Endothelial cell (in vitro differentiated cells): Measurements from ENCODE around the gene CHURC1. TPM values are rescaled to one million over a fixed set of nuclear protein-coding genes. Genes with fewer than 3 reads are reported as not detected.
A peak's percentile ranks its signal among the peaks of the same experiment; 100 is the strongest.

Source experiments
- DNase-seq: peaks from one replicate; pipeline ENCODE4 v3.0.0; 2021; ENCODE audit warnings: low spot score
- H3K27ac Mint-ChIP-seq: one replicate; pipeline ENCODE4 v1.8.0; 2021; ENCODE audit warnings: mixed read lengths, inconsistent platforms; ENCODE audit not compliant: unreplicated experiment
- H3K27me3 Mint-ChIP-seq: one replicate; pipeline ENCODE4 v1.8.0; 2021; ENCODE audit warnings: mild to moderate bottlenecking, moderate library complexity, mixed read lengths, inconsistent platforms; ENCODE audit not compliant: unreplicated experiment
- H3K36me3 Mint-ChIP-seq: one replicate; pipeline ENCODE4 v1.8.0; 2021; ENCODE audit warnings: mild to moderate bottlenecking, low read depth, mixed read lengths, inconsistent platforms; ENCODE audit not compliant: unreplicated experiment
- H3K4me1 Mint-ChIP-seq: one replicate; pipeline ENCODE4 v1.8.0; 2021; ENCODE audit warnings: mild to moderate bottlenecking, mixed read lengths, inconsistent platforms; ENCODE audit not compliant: unreplicated experiment
- H3K4me3 Mint-ChIP-seq: one replicate; pipeline ENCODE4 v1.8.0; 2021; ENCODE audit warnings: mild to moderate bottlenecking, mixed read lengths, inconsistent platforms; ENCODE audit not compliant: unreplicated experiment
- H3K9me3 Mint-ChIP-seq: one replicate; pipeline ENCODE4 v1.8.0; 2021; ENCODE audit warnings: mixed read lengths, inconsistent platforms; ENCODE audit not compliant: unreplicated experiment
- CTCF ChIP-seq: fragments of 200-600 bp; sonication (generic); IDR thresholded peaks from one replicate; pipeline ENCODE4 v1.5.0; 2021; ENCODE audit warnings: antibody characterized with exemption; ENCODE audit not compliant: unreplicated experiment
- total RNA-seq: library from RNA; stranded (reverse); fragmentation: NEBNext Ultra II Directional; extraction: Animal tissue kit (Norgen Biotek cat#: 25700); gene quantifications from one replicate; pipeline ENCODE4 v1.2.1, GENCODE V29; 2021; ENCODE audit not compliant: unreplicated experiment

CHURC1 gene
- total RNA-seq, 1 donor from 2014 or later, result 36.2 TPM

GRCh38 chr14:64915797-64916196, 1.5 kb downstream of the CHURC1 start:
- Mint-ChIP-seq H3K4me1 (peaks cover 9% of the 10 kb centered on the region), H3K27ac (no peak overlapping the region), H3K9me3 (no peaks in the 10 kb centered on the region), H3K36me3 (no peaks in the 10 kb centered on the region), H3K4me3 (peak overlapping the region; percentile 91), H3K27me3 (peaks cover 6% of the 10 kb centered on the region)
- DNase-seq, result no peak
- no peak for TF ChIP-seq CTCF

GRCh38 chr14:64918216-64918615, 4.0 kb downstream of the CHURC1 start:
- no peak for DNase-seq
- no peak overlapping the region for H3K4me3 Mint-ChIP-seq
- no peak for TF ChIP-seq CTCF
- no peaks in the 10 kb centered on the region for H3K9me3 Mint-ChIP-seq
- H3K36me3 Mint-ChIP-seq, result no peaks in the 10 kb centered on the region
- H3K27ac Mint-ChIP-seq, result no peak overlapping the region
- peaks cover 9% of the 10 kb centered on the region for H3K4me1 Mint-ChIP-seq
- H3K27me3 Mint-ChIP-seq, result peaks cover 6% of the 10 kb centered on the region

- H3K4me1 Mint-ChIP-seq, result peaks cover 6% of the 10 kb centered on the region
- H3K27me3 Mint-ChIP-seq, result peaks cover 1% of the 10 kb centered on the region
- H3K27ac Mint-ChIP-seq, result peak overlapping the region; percentile 45
- no peaks in the 10 kb centered on the region for H3K9me3 Mint-ChIP-seq
- no peak for DNase-seq
- H3K4me3 Mint-ChIP-seq, result no peak overlapping the region
- H3K36me3 Mint-ChIP-seq, result no peaks in the 10 kb centered on the region
- no peak for TF ChIP-seq CTCF
Observed at GRCh38 chr14:64919215-64919614, 5.0 kb downstream of the CHURC1 start.

GRCh38 chr14:64919618-64920017, 5.4 kb downstream of the CHURC1 start:
- Mint-ChIP-seq H3K4me3 (no peak overlapping the region), H3K9me3 (no peaks in the 10 kb centered on the region), H3K27me3 (no peaks in the 10 kb centered on the region), H3K4me1 (peaks cover 6% of the 10 kb centered on the region), H3K27ac (peak overlapping the region; percentile 45), H3K36me3 (no peaks in the 10 kb centered on the region)
- no peak for TF ChIP-seq CTCF
- DNase-seq, result no peak

GRCh38 chr14:64920465-64920864, 6.2 kb downstream of the CHURC1 start:
- H3K27ac Mint-ChIP-seq, result no peak overlapping the region
- no peaks in the 10 kb centered on the region for H3K27me3 Mint-ChIP-seq
- TF ChIP-seq CTCF, result no peak
- H3K9me3 Mint-ChIP-seq, result no peaks in the 10 kb centered on the region
- no peaks in the 10 kb centered on the region for H3K4me1 Mint-ChIP-seq
- DNase-seq, result no peak
- H3K4me3 Mint-ChIP-seq, result no peak overlapping the region
- no peaks in the 10 kb centered on the region for H3K36me3 Mint-ChIP-seq
